H1 (cell line): ENCODE measurements around the gene FKRP. TPM values are rescaled to one million over a fixed set of nuclear protein-coding genes. Genes with fewer than 3 reads are reported as not detected.

Source experiments
- BACH1 ChIP-seq: IDR thresholded peaks from 2 replicates; pipeline ENCODE4 v1.6.1; 2012; ENCODE audit warnings: low read length, improper control_type of control experiment
- CTCF ChIP-seq, 3 experiments: IDR thresholded peaks; 1 replicate in 2 of 3; 2 replicates in 1 of 3; pipeline versions ENCODE4 v1.5.1 to v1.6.1; 2011; ENCODE audit warnings: low read length in 3 of 3, mild to moderate bottlenecking in 3 of 3, inconsistent platforms in 2 of 3, low read depth in 1 of 3, moderate library complexity in 1 of 3; ENCODE audit not compliant: insufficient read depth in 1 of 3; ENCODE audit errors: control extremely low read depth in 1 of 3
- POLR2A ChIP-seq, 2 experiments: IDR thresholded peaks; 1 replicate in 1 of 2; 2 replicates in 1 of 2; pipeline ENCODE4 v1.6.1; 2011; ENCODE audit warnings: low read depth in 2 of 2, low read length in 2 of 2, mild to moderate bottlenecking in 2 of 2; ENCODE audit errors: control extremely low read depth in 1 of 2
- SP4 ChIP-seq: IDR thresholded peaks from 2 replicates; pipeline ENCODE4 v1.6.1; 2012; ENCODE audit warnings: low read length, inconsistent platforms
- TBP ChIP-seq: IDR thresholded peaks from 2 replicates; pipeline ENCODE4 v1.6.1; 2011; ENCODE audit warnings: low read depth, low read length, improper control_type of control experiment
- USF2 ChIP-seq: IDR thresholded peaks from 2 replicates; pipeline ENCODE4 v1.6.1; 2011; ENCODE audit warnings: low read length, improper control_type of control experiment
- polyA plus RNA-seq, 7 experiments: library from polyadenylated mRNA; depleted of rRNA in 3 of 7; stranded (reverse) in 5 of 7; unstranded in 2 of 7; fragments of >200 nt in 5 of 7; fragments of 200-250 nt in 2 of 7; gene quantifications; 1 replicate in 5 of 7; 2 replicates in 1 of 7; 4 replicates in 1 of 7; pipeline versions ENCODE4 v1.2.1 to v1.2.3, GENCODE V29; 2011 to 2013; ENCODE audit warnings: missing spikeins in 2 of 7, mixed read lengths in 2 of 7
- total RNA-seq: library from RNA; stranded (reverse); fragmentation: NEBNext Ultra II Directional; extraction: Animal tissue kit (Norgen Biotek cat#: 25700); gene quantifications from 2 replicates; pipeline ENCODE4 v1.2.1, GENCODE V29; 2021
- TF ChIP-seq, protein P1 (sequence below): fragments of 300-600 bp; sonication (generic); IDR thresholded peaks from 2 replicates; pipeline ENCODE4 v1.7.1; 2012; ENCODE audit warnings: low read length, moderate library complexity, mild to moderate bottlenecking, inconsistent platforms; ENCODE audit not compliant: insufficient replicate concordance

Gene FKRP
- total and polyA plus RNA-seq, 2 of the 8 experiments (the other 6 are each of a cell fraction or from before 2014, with no cell fraction given), result 17.1 to 24.4 TPM

GRCh38 chr19:46753420-46754155 is 7.7 kb downstream of the FKRP start (continued):
- TF ChIP-seq CTCF (IDR thresholded peaks at IDR 0.05; ENCODE audit: control extremely low read depth in 1 of 3, insufficient read depth in 1 of 3, low read depth in 1 of 3, low read length in 3 of 3), result peak; percentile 73 to 80 (median 78)
- TF ChIP-seq, protein P1, sequence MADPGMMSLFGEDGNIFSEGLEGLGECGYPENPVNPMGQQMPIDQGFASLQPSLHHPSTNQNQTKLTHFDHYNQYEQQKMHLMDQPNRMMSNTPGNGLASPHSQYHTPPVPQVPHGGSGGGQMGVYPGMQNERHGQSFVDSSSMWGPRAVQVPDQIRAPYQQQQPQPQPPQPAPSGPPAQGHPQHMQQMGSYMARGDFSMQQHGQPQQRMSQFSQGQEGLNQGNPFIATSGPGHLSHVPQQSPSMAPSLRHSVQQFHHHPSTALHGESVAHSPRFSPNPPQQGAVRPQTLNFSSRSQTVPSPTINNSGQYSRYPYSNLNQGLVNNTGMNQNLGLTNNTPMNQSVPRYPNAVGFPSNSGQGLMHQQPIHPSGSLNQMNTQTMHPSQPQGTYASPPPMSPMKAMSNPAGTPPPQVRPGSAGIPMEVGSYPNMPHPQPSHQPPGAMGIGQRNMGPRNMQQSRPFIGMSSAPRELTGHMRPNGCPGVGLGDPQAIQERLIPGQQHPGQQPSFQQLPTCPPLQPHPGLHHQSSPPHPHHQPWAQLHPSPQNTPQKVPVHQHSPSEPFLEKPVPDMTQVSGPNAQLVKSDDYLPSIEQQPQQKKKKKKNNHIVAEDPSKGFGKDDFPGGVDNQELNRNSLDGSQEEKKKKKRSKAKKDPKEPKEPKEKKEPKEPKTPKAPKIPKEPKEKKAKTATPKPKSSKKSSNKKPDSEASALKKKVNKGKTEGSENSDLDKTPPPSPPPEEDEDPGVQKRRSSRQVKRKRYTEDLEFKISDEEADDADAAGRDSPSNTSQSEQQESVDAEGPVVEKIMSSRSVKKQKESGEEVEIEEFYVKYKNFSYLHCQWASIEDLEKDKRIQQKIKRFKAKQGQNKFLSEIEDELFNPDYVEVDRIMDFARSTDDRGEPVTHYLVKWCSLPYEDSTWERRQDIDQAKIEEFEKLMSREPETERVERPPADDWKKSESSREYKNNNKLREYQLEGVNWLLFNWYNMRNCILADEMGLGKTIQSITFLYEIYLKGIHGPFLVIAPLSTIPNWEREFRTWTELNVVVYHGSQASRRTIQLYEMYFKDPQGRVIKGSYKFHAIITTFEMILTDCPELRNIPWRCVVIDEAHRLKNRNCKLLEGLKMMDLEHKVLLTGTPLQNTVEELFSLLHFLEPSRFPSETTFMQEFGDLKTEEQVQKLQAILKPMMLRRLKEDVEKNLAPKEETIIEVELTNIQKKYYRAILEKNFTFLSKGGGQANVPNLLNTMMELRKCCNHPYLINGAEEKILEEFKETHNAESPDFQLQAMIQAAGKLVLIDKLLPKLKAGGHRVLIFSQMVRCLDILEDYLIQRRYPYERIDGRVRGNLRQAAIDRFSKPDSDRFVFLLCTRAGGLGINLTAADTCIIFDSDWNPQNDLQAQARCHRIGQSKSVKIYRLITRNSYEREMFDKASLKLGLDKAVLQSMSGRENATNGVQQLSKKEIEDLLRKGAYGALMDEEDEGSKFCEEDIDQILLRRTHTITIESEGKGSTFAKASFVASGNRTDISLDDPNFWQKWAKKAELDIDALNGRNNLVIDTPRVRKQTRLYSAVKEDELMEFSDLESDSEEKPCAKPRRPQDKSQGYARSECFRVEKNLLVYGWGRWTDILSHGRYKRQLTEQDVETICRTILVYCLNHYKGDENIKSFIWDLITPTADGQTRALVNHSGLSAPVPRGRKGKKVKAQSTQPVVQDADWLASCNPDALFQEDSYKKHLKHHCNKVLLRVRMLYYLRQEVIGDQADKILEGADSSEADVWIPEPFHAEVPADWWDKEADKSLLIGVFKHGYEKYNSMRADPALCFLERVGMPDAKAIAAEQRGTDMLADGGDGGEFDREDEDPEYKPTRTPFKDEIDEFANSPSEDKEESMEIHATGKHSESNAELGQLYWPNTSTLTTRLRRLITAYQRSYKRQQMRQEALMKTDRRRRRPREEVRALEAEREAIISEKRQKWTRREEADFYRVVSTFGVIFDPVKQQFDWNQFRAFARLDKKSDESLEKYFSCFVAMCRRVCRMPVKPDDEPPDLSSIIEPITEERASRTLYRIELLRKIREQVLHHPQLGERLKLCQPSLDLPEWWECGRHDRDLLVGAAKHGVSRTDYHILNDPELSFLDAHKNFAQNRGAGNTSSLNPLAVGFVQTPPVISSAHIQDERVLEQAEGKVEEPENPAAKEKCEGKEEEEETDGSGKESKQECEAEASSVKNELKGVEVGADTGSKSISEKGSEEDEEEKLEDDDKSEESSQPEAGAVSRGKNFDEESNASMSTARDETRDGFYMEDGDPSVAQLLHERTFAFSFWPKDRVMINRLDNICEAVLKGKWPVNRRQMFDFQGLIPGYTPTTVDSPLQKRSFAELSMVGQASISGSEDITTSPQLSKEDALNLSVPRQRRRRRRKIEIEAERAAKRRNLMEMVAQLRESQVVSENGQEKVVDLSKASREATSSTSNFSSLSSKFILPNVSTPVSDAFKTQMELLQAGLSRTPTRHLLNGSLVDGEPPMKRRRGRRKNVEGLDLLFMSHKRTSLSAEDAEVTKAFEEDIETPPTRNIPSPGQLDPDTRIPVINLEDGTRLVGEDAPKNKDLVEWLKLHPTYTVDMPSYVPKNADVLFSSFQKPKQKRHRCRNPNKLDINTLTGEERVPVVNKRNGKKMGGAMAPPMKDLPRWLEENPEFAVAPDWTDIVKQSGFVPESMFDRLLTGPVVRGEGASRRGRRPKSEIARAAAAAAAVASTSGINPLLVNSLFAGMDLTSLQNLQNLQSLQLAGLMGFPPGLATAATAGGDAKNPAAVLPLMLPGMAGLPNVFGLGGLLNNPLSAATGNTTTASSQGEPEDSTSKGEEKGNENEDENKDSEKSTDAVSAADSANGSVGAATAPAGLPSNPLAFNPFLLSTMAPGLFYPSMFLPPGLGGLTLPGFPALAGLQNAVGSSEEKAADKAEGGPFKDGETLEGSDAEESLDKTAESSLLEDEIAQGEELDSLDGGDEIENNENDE, result no peak
- TF ChIP-seq SP4, result no peak
- no peak for TF ChIP-seq POLR2A (IDR thresholded peaks at IDR 0.05; ENCODE audit: control extremely low read depth in 1 of 2, low read depth in 2 of 2, low read length in 2 of 2)
- no peak for TF ChIP-seq USF2
- no peak for TF ChIP-seq BACH1
- no peak for TF ChIP-seq TBP
